Mesenchymal stem cell (in vitro differentiated cells and primary cell): ENCODE data around the gene USH2A.
"Not testable (repeated sequence)": the region's sequence is repeated elsewhere in the genome, so short reads cannot be mapped to it uniquely, and the experiment has no call there.

Experiments
- DNase-seq: peaks from one replicate; pipeline ENCODE4 v3.0.0-alpha.2; 2013
- H2AFZ ChIP-seq: one replicate; pipeline ENCODE4 v1.6.1; 2013; ENCODE audit warnings: low read depth, mild to moderate bottlenecking, control low read depth, inconsistent platforms, low read length, moderate library complexity
- H2AK5ac ChIP-seq: 2 replicates; pipeline ENCODE4 v1.6.1; 2013; ENCODE audit warnings: low read length, moderate library complexity, mild to moderate bottlenecking, inconsistent platforms; ENCODE audit not compliant: severe bottlenecking
- H2BK120ac ChIP-seq: one replicate; pipeline ENCODE4 v1.6.1; 2013; ENCODE audit warnings: low read depth, mild to moderate bottlenecking, inconsistent platforms, low read length, moderate library complexity
- H2BK12ac ChIP-seq, 2 experiments: one replicate each; pipeline ENCODE4 v1.6.1; 2013; ENCODE audit warnings: inconsistent platforms in 2 of 2, low read length in 2 of 2, mild to moderate bottlenecking in 2 of 2, moderate library complexity in 2 of 2, control low read depth in 1 of 2
- H2BK15ac ChIP-seq: one replicate; pipeline ENCODE4 v1.6.1; 2013; ENCODE audit warnings: mild to moderate bottlenecking, low read depth, inconsistent platforms; ENCODE audit not compliant: poor library complexity, severe bottlenecking
- H2BK5ac ChIP-seq: 2 replicates; pipeline ENCODE4 v1.6.1; 2013; ENCODE audit warnings: low read depth, mild to moderate bottlenecking, low read length, control low read depth, inconsistent platforms; ENCODE audit not compliant: poor library complexity, severe bottlenecking
- H3K14ac ChIP-seq, 2 experiments: one replicate each; pipeline ENCODE4 v1.6.1; 2013; ENCODE audit warnings: inconsistent platforms in 2 of 2, low read length in 2 of 2, control low read depth in 1 of 2, mild to moderate bottlenecking in 1 of 2, moderate library complexity in 1 of 2
- H3K18ac ChIP-seq, 2 experiments: one replicate each; pipeline ENCODE4 v1.6.1; 2013; ENCODE audit warnings: inconsistent platforms in 2 of 2, low read length in 2 of 2, control low read depth in 1 of 2, low read depth in 1 of 2, mild to moderate bottlenecking in 1 of 2
- H3K23ac ChIP-seq, 2 experiments: one replicate each; pipeline ENCODE4 v1.6.1; 2013; ENCODE audit warnings: inconsistent platforms in 2 of 2, low read length in 2 of 2, mild to moderate bottlenecking in 2 of 2, moderate library complexity in 2 of 2, control low read depth in 1 of 2
- H3K27ac ChIP-seq: 2 replicates; pipeline ENCODE4 v1.5.1; 2013; ENCODE audit warnings: mild to moderate bottlenecking, moderate library complexity, low read length, control low read depth, inconsistent platforms; ENCODE audit not compliant: poor library complexity, severe bottlenecking
- H3K27me3 ChIP-seq, 2 experiments: 2 replicates each; pipeline versions ENCODE4 v1.6.1 to v1.7.0; 2013; ENCODE audit warnings: low read length in 2 of 2, mild to moderate bottlenecking in 2 of 2, moderate library complexity in 2 of 2, control low read depth in 1 of 2, inconsistent platforms in 1 of 2; ENCODE audit not compliant: control insufficient read depth in 1 of 2, insufficient read depth in 1 of 2
- H3K36me3 ChIP-seq, 2 experiments: 2 replicates each; pipeline versions ENCODE4 v1.6.1 to v1.7.0; 2013; ENCODE audit warnings: low read length in 2 of 2, control low read depth in 1 of 2, inconsistent platforms in 1 of 2, low read depth in 1 of 2, mild to moderate bottlenecking in 1 of 2; ENCODE audit not compliant: insufficient read depth in 2 of 2, control insufficient read depth in 1 of 2
- H3K4ac ChIP-seq, 2 experiments: one replicate each; pipeline ENCODE4 v1.6.1; 2013; ENCODE audit warnings: inconsistent platforms in 2 of 2, low read length in 2 of 2, mild to moderate bottlenecking in 2 of 2, moderate library complexity in 2 of 2, control low read depth in 1 of 2, low read depth in 1 of 2
- H3K4me1 ChIP-seq: 2 replicates; pipeline ENCODE4 v1.6.1; 2013; ENCODE audit warnings: low read depth, low read length, control low read depth; ENCODE audit not compliant: control insufficient read depth, insufficient read depth
- H3K4me2 ChIP-seq: 2 replicates; pipeline ENCODE4 v1.6.1; 2013; ENCODE audit warnings: low read length, mild to moderate bottlenecking, inconsistent platforms; ENCODE audit not compliant: poor library complexity, severe bottlenecking
- H3K4me3 ChIP-seq, 2 experiments: 2 replicates each; pipeline versions ENCODE4 v1.5.1 to v1.7.0; 2013; ENCODE audit warnings: low read length in 2 of 2, mild to moderate bottlenecking in 2 of 2, control low read depth in 1 of 2, low read depth in 1 of 2; ENCODE audit not compliant: insufficient read depth in 1 of 2
- H3K79me1 ChIP-seq: replicated peaks from 2 replicates; pipeline ENCODE4 v1.6.1; 2013; ENCODE audit warnings: mild to moderate bottlenecking, control low read depth, low read length, inconsistent platforms; ENCODE audit not compliant: poor library complexity, severe bottlenecking
- H3K9ac ChIP-seq: 2 replicates; pipeline ENCODE4 v1.7.0; 2013; ENCODE audit warnings: mild to moderate bottlenecking, low read length, moderate library complexity
- H3K9me3 ChIP-seq: 2 replicates; pipeline ENCODE4 v1.7.0; 2013; ENCODE audit warnings: mild to moderate bottlenecking, low read length; ENCODE audit not compliant: control insufficient read depth
- H4K8ac ChIP-seq: one replicate; pipeline ENCODE4 v1.6.1; 2013; ENCODE audit warnings: inconsistent platforms, mild to moderate bottlenecking, low read length, moderate library complexity
- H4K91ac ChIP-seq: one replicate; pipeline ENCODE4 v1.6.1; 2013; ENCODE audit warnings: mild to moderate bottlenecking, low read length, inconsistent platforms
- WGBS: methylation state at CpG from one replicate; pipeline ENCODE4 v1.1.7; 2013; ENCODE audit warnings: mixed read lengths; 5-methylcytosine and 5-hydroxymethylcytosine counted together

USH2A gene

GRCh38 chr1:216145451-216146018, 277.7 kb downstream of the USH2A start:
- H3K14ac ChIP-seq, H3K4ac ChIP-seq, H3K4me2 ChIP-seq, H2AK5ac ChIP-seq, DNase-seq, H4K8ac ChIP-seq, H2BK12ac ChIP-seq, H2BK5ac ChIP-seq, H3K4me1 ChIP-seq, H3K36me3 ChIP-seq, H3K4me3 ChIP-seq, H3K9ac ChIP-seq, H4K91ac ChIP-seq, H2BK15ac ChIP-seq, H3K27ac ChIP-seq, H2BK120ac ChIP-seq, H3K9me3 ChIP-seq, H3K23ac ChIP-seq, H3K79me1 ChIP-seq, H3K18ac ChIP-seq, H3K27me3 ChIP-seq, H2AFZ ChIP-seq: not testable (repeated sequence)
- 47% methylated on average over 4 of the region's 7 CpGs for WGBS

GRCh38 chr1:216144661-216145450, 278.4 kb downstream of the USH2A start:
- no peak for DNase-seq
- no peaks in the 10 kb centered on the region for H3K36me3 ChIP-seq
- H3K4me2 ChIP-seq = no peak overlapping the region
- H3K18ac ChIP-seq = no peak overlapping the region
- H3K9me3 ChIP-seq = no peaks in the 10 kb centered on the region
- H4K91ac ChIP-seq = no peak overlapping the region
- no peak overlapping the region for H2BK15ac ChIP-seq
- no peak overlapping the region for H2BK120ac ChIP-seq
- no peak overlapping the region for H3K14ac ChIP-seq
- no peak overlapping the region for H3K9ac ChIP-seq
- no peaks in the 10 kb centered on the region for H3K4me1 ChIP-seq
- H2AFZ ChIP-seq = no peak overlapping the region
- H3K27ac ChIP-seq = no peak overlapping the region
- no peak overlapping the region for H2BK12ac ChIP-seq
- no peak overlapping the region for H2BK5ac ChIP-seq
- H3K79me1 ChIP-seq = no peaks in the 10 kb centered on the region
- no peak overlapping the region for H3K23ac ChIP-seq
- WGBS = 53% methylated on average over 3 of the region's 5 CpGs
- H3K4ac ChIP-seq = no peak overlapping the region
- no peak overlapping the region for H2AK5ac ChIP-seq
- no peaks in the 10 kb centered on the region for H3K27me3 ChIP-seq
- H4K8ac ChIP-seq = no peak overlapping the region
- no peak overlapping the region for H3K4me3 ChIP-seq

- H4K91ac ChIP-seq = no peak overlapping the region
- no peak for DNase-seq
- H3K9me3 ChIP-seq = no peaks in the 10 kb centered on the region
- H3K4me3 ChIP-seq = no peak overlapping the region
- H3K23ac ChIP-seq = no peak overlapping the region
- H3K27me3 ChIP-seq = no peaks in the 10 kb centered on the region
- no peaks in the 10 kb centered on the region for H3K4me1 ChIP-seq
- no peak overlapping the region for H3K9ac ChIP-seq
- H2AK5ac ChIP-seq = no peak overlapping the region
- no peak overlapping the region for H2BK15ac ChIP-seq
- no peak overlapping the region for H2BK5ac ChIP-seq
- 84% methylated on average over 2 of the region's 2 CpGs for WGBS
- H2AFZ ChIP-seq = no peak overlapping the region
- no peak overlapping the region for H4K8ac ChIP-seq
- H3K79me1 ChIP-seq = no peaks in the 10 kb centered on the region
- H3K18ac ChIP-seq = no peak overlapping the region
- H2BK12ac ChIP-seq = no peak overlapping the region
- H3K4ac ChIP-seq = no peak overlapping the region
- no peak overlapping the region for H3K27ac ChIP-seq
- H3K4me2 ChIP-seq = no peak overlapping the region
- H3K36me3 ChIP-seq = no peaks in the 10 kb centered on the region
- H3K14ac ChIP-seq = no peak overlapping the region
- H2BK120ac ChIP-seq = no peak overlapping the region
Measured at GRCh38 chr1:216142921-216143320, 280.3 kb downstream of the USH2A start.

- H3K23ac ChIP-seq = no peak overlapping the region
- H3K18ac ChIP-seq = no peak overlapping the region
- H3K4me1 ChIP-seq = no peaks in the 10 kb centered on the region
- no peaks in the 10 kb centered on the region for H3K36me3 ChIP-seq
- no peak overlapping the region for H2BK5ac ChIP-seq
- no peak overlapping the region for H2BK120ac ChIP-seq
- no peak overlapping the region for H2BK12ac ChIP-seq
- H3K9ac ChIP-seq = no peak overlapping the region
- no peak overlapping the region for H3K4me2 ChIP-seq
- H3K4ac ChIP-seq = no peak overlapping the region
- H2BK15ac ChIP-seq = no peak overlapping the region
- no peaks in the 10 kb centered on the region for H3K9me3 ChIP-seq
- no peak overlapping the region for H2AK5ac ChIP-seq
- H4K8ac ChIP-seq = no peak overlapping the region
- no peak overlapping the region for H3K14ac ChIP-seq
- peak; percentile 45 for DNase-seq
- no peak overlapping the region for H3K4me3 ChIP-seq
- H3K79me1 ChIP-seq = no peaks in the 10 kb centered on the region
- no peak overlapping the region for H4K91ac ChIP-seq
- no peak overlapping the region for H2AFZ ChIP-seq
- WGBS = 75% methylated on average over 4 of the region's 5 CpGs
- no peaks in the 10 kb centered on the region for H3K27me3 ChIP-seq
- no peak overlapping the region for H3K27ac ChIP-seq
Measured at GRCh38 chr1:216140730-216141524, 282.3 kb downstream of the USH2A start.
